GDM1 (cell line): ENCODE measurements around the gene MT1E.
"Not testable (repeated sequence)": the region's sequence is repeated elsewhere in the genome, so short reads cannot be mapped to it uniquely, and the experiment has no call there.

Experiments used
- DNase-seq: peaks from one replicate; lab custom pipeline; 2025; lab: John Stamatoyannopoulos, UW

Gene MT1E

DNA sequence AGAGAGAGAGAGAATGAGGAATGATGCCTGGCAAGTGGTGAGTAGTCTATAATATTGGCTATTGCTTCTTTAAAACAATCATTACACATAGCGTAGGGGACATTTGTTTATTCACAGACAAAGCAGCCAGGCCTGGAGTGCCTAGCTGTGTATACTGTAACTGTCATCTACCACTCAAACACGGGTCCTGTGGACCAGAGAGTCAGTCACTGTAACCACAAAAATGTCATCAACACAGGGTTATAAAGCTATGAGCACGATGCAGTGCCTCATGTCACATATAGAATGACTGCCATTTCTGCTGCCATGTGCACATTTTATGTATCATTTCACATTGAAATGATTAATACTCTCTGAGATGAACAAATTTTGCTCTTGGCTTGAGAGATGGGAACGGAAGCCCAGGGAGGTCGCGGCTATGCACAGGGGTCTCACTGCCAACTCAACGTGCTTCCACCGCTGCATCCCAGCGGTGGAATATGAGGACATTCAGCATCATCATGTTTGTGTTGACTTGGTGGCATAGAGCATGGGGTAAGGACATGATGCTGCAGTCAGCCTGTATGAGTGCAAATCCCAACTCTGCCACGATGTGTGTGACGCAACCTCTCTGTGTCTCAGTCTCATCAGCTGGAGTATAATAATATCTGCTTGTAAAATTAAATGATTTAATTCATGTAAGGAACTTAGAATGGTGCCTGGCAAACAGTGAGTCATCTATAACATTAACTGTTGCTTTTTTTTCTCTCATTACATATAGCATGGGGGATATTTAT, 47.4 kb downstream of the MT1E start:
- DNase-seq = no peak

DNA sequence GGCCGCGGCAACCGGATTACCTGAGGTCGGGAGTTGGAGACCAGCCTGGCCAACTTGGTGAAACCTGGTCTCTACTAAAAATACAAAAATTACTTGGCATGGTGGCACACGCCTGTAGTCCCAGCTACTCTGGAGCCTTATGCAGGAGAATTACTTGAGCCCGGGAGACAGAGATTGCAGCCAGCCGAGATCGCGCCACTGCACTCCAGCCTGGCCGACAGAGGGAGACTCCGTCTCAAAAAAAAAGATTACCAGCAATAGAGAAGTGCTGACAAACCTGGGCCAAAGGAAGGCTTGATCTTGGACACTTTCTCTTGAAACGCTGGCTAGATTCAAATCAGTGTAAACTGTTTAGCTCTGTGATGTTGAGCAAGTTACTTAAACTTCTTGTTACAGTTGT, 48.3 kb downstream of the MT1E start:
- no peak for DNase-seq

- not testable (repeated sequence) for DNase-seq
Observed at GRCh38 chr16:56674570-56674969, 49.0 kb downstream of the MT1E start.

DNA sequence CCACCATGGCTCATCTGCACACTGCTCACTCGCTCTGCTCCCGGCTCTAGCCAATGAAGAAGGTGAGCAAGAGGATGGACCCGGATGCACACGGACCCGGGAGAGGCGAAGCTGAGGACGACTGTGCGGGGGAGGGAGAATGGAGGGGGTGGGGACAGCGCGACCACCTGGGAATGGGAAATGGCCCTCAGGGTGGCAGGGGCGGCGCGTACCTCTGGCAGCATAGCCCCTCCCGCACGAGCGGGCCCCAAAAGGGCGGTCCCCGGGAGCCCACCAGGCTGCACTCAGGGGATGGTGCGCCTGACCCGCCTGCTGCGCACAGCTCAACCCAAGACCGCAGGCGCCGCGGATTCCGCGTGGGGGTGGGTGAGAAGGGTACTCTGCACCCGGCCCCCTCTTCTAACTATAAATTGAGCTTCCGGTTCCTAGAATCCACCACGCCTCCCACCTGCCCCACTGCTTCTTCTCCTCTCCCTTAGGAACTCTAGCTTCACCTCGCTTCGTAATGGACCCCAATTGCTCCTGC, 50.2 kb downstream of the MT1E start:
- DNase-seq = no peak
